Glutamatergic neuron (in vitro differentiated cells): ENCODE results near the gene KLHL40. TPM values are rescaled to one million over a fixed set of nuclear protein-coding genes. Genes with fewer than 3 reads are reported as not detected.

Experiments
- DNase-seq: peaks from one replicate; pipeline ENCODE4 v3.0.0; 2022
- H3K27ac Mint-ChIP-seq: one replicate; pipeline ENCODE4 v1.8.0; 2020; ENCODE audit warnings: mild to moderate bottlenecking, mixed read lengths, inconsistent platforms; ENCODE audit not compliant: unreplicated experiment
- H3K27me3 Mint-ChIP-seq: one replicate; pipeline ENCODE4 v1.8.0; 2020; ENCODE audit warnings: mild to moderate bottlenecking, moderate library complexity, mixed read lengths, inconsistent platforms; ENCODE audit not compliant: unreplicated experiment
- H3K36me3 Mint-ChIP-seq: one replicate; pipeline ENCODE4 v1.8.0; 2020; ENCODE audit warnings: mild to moderate bottlenecking, mixed read lengths, inconsistent platforms; ENCODE audit not compliant: unreplicated experiment
- H3K4me1 Mint-ChIP-seq: one replicate; pipeline ENCODE4 v1.8.0; 2020; ENCODE audit warnings: mild to moderate bottlenecking, low read depth, mixed read lengths, inconsistent platforms; ENCODE audit not compliant: unreplicated experiment
- H3K4me3 Mint-ChIP-seq: one replicate; pipeline ENCODE4 v1.8.0; 2020; ENCODE audit warnings: mild to moderate bottlenecking, mixed read lengths, inconsistent platforms; ENCODE audit not compliant: unreplicated experiment
- H3K9me3 Mint-ChIP-seq: one replicate; pipeline ENCODE4 v1.8.0; 2020; ENCODE audit warnings: mild to moderate bottlenecking, moderate library complexity, mixed read lengths, inconsistent platforms; ENCODE audit not compliant: unreplicated experiment
- total RNA-seq: library from RNA; stranded (reverse); fragmentation: NEBNext Ultra II Directional; extraction: Animal tissue kit (Norgen Biotek cat#: 25700); gene quantifications from one replicate; pipeline ENCODE4 v1.2.1, GENCODE V29; 2021; ENCODE audit not compliant: unreplicated experiment
- TF ChIP-seq, protein P1 (sequence below): fragments of 200-600 bp; sonication (generic); IDR thresholded peaks from one replicate; pipeline ENCODE4 v1.5.0; 2021; ENCODE audit not compliant: partially characterized antibody, unreplicated experiment

The KLHL40 gene
- total RNA-seq, 1 donor from 2014 or later, result 0.44 TPM

DNA sequence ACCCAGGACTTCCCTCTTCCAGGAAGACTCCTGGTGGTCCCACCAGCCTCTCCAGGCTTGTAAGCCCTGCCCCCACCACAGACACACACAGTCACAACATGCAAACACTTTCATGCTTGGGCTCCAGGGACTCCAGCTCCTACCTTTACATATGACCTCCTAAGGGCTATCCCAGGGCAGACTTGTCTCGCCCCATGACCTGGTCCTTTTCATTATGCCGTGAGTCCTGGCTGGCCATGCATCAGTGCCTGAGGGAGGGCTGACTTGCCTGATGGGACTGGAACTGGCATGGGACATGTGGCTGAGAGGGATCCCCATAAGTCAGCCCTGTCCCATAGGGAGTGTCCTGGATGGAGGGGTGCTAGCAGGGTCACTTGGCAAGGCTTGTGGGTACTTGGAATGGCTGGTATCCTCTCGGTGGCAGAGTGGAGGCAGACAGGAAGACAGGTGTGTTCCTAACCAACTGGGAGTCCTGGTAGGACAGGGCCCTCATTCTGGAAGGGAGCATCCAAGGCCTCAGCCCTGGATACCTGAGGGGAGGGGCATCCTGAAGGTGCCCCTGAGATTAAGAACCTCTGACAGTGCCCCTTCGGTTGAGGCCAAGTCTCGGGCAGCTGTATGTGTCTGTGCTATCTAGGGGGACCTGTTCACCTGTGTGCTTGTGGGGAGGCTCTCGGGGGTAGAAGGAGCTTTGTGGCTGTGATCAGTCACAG, 17.8 kb downstream of the KLHL40 start:
- TF ChIP-seq, protein P1, sequence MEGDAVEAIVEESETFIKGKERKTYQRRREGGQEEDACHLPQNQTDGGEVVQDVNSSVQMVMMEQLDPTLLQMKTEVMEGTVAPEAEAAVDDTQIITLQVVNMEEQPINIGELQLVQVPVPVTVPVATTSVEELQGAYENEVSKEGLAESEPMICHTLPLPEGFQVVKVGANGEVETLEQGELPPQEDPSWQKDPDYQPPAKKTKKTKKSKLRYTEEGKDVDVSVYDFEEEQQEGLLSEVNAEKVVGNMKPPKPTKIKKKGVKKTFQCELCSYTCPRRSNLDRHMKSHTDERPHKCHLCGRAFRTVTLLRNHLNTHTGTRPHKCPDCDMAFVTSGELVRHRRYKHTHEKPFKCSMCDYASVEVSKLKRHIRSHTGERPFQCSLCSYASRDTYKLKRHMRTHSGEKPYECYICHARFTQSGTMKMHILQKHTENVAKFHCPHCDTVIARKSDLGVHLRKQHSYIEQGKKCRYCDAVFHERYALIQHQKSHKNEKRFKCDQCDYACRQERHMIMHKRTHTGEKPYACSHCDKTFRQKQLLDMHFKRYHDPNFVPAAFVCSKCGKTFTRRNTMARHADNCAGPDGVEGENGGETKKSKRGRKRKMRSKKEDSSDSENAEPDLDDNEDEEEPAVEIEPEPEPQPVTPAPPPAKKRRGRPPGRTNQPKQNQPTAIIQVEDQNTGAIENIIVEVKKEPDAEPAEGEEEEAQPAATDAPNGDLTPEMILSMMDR, result no peak
- Mint-ChIP-seq H3K27ac (peak overlapping the region; percentile 53), H3K36me3 (no peaks in the 10 kb centered on the region), H3K4me3 (peak overlapping the region; percentile 25), H3K9me3 (peaks cover 17% of the 10 kb centered on the region), H3K27me3 (peaks cover 16% of the 10 kb centered on the region), H3K4me1 (peaks cover 20% of the 10 kb centered on the region)
- no peak for DNase-seq

DNA sequence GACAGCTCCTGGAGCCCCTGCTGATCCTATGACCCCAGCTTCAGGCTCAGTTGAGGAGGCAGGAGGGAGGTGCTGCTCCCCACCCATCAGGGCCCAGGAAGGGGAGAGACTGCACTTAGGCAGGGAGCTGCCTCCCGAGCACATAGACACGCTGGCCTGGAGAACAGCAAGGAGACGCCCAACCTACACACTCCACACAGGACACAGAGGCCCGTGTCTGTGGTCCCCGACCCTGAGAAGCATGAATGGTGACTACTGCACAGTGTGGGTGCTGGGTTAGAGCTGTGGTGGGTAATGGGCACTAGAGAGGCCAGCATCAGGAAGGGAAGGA, 18.3 kb downstream of the KLHL40 start:
- H3K27me3 Mint-ChIP-seq, result peaks cover 13% of the 10 kb centered on the region
- H3K4me3 Mint-ChIP-seq, result peak overlapping the region; percentile 11
- no peak for DNase-seq
- TF ChIP-seq, protein P1, result no peak
- no peaks in the 10 kb centered on the region for H3K36me3 Mint-ChIP-seq
- peaks cover 20% of the 10 kb centered on the region for H3K4me1 Mint-ChIP-seq
- peaks cover 15% of the 10 kb centered on the region for H3K9me3 Mint-ChIP-seq
- H3K27ac Mint-ChIP-seq, result peak overlapping the region; percentile 53

- Mint-ChIP-seq H3K4me1 (peaks cover 20% of the 10 kb centered on the region), H3K36me3 (no peaks in the 10 kb centered on the region), H3K27ac (no peak overlapping the region), H3K27me3 (peaks cover 13% of the 10 kb centered on the region), H3K9me3 (peaks cover 15% of the 10 kb centered on the region), H3K4me3 (no peak overlapping the region)
- TF ChIP-seq, protein P1, result no peak
- DNase-seq, result no peak
These were observed 19.0 kb downstream of the KLHL40 start for GRCh38 chr3:42704136-42704841.

DNA sequence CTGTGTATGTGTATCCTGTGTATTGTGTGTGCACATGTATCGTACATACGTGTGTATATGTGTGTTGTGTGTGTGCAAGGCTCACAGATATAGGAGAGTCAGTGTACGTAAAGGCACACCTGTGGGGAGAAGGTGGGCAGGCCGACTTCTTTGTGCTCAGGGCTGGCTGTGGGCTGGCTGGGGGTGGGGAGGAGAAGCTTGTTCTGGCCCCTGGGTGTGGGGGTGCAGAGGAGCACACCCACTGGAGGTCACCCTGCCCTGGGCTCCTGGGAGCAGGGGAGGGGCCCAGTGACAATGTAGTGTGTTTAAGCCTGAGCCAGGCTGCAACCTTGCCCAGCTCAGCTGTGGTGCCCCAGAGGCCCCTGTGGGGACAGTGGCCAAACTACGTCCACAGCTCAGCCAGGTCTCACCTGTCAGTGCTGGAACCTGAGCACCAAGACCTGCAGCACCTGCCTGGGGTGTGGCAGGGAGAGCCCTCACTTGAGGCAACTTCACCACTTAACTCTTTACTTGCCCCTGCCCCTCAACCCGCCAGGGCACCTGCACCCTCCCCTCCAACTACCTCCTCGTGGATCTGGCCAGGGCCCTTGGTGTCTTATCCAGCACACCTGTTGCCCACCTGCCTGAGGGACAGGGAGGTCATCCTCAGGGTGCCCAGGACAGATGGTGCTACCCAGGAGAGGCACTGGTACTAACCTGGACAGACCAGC, 19.9 kb downstream of the KLHL40 start:
- Mint-ChIP-seq H3K36me3 (no peaks in the 10 kb centered on the region), H3K4me3 (no peak overlapping the region), H3K27me3 (peaks cover 9% of the 10 kb centered on the region), H3K27ac (no peak overlapping the region), H3K9me3 (peaks cover 16% of the 10 kb centered on the region), H3K4me1 (peaks cover 14% of the 10 kb centered on the region)
- DNase-seq, result no peak
- TF ChIP-seq, protein P1, result no peak
